ENCODE results near the gene FAM241B.

GRCh38 chr10:69620625-69621024 lies 9.4 kb upstream of the FAM241B start:
- TF ChIP-seq CTCF (IDR thresholded peaks at IDR 0.05), result no peak
- no peak for TF ChIP-seq EZH2phosphoT487 (IDR thresholded peaks at IDR 0.05)
